ACHN (cell line): Measurements from ENCODE around the gene CAV3.

ENCODE experiments used
- DNase-seq: peaks from one replicate; pipeline ENCODE4 v3.0.0-alpha.2; 2015
- in situ Hi-C: cut with HindIII; loops from 2 replicates; pipeline ENCODE4 v1.10.0; 2017; ENCODE audit warnings: low sequenced_read_pairs, low pct_ligation_motif_present, low pct_unique_long_range_greater_than_20kb

The CAV3 gene

DNA sequence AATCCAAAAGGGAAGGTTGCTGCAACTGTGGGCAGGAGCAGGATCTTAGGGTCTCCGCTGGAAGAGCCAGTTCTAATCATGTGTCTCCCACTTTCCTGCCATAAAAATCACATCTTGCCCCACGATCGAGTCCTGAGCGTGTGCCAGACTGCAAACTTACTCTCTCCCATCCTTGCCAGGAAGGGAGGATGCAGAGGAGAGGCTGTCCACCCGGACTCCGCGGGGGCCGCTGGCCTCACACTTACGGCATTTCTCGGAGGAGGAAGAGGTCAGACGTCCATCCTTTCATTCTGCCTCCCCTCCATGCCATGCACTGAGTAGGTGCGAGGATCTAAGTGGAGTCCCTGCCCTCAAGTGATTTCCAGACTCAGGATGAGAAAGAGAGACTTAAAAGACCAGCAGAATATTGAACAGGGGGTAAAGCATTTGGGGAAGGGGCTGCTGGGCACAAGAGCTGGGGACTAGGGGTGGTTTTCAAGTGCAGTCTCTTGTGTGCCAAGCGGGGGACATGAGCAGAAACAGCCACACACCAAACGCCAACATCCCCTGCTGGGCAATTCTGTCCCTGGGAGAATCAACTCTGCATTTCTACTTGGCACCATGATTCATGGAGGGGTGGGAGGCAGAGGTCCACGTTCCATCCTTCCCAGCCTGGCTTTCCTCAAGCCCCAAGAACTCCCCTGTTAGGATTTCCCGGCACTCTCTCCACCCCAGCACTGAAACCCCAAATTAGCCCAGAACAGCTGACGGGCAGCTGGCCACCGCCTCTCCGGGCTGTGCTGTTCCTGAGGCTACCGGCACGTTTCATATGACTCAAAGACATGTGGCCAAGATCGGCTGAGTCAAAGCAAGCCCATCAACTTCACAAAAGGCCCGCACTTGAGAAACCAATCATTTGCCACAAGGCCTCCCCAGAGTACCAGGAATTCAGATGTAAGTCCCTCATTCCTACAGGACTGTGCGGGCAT is 24.2 kb downstream of the CAV3 start:
- peak; percentile 53 for DNase-seq
- in situ Hi-C loops = no loop called here

DNA sequence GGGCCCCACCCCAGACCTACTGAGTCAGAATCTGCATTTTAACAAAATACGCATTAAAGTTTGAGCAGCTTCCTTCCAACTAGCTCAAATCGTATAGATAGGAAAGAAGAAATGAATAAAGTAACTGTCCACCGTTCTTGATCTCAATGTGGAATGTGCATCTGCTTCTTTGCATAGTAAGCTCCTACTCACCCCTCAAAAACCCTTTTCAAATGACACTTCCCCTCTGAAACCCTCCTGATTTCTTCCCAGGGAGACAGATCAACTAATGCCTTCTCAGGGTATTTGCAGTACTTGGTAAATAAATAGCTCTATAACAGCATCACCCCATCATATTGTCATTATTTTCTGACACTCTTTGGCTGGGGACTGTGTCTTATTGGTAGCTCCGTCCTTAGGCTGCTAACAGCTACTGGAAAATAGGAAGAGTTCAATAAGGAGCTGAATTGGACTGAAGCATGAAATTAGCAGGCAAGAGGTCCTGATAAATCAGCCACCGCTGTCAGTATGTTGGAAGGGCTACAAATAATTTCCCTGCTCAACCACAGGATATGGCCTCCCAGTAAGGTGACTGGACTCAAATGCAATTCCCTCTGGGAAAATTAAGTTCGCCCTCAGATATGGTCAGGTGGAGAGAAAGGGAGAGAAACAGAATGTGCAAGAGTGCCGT is 25.6 kb downstream of the CAV3 start:
- in situ Hi-C loops = no loop called here
- no peak for DNase-seq

DNA sequence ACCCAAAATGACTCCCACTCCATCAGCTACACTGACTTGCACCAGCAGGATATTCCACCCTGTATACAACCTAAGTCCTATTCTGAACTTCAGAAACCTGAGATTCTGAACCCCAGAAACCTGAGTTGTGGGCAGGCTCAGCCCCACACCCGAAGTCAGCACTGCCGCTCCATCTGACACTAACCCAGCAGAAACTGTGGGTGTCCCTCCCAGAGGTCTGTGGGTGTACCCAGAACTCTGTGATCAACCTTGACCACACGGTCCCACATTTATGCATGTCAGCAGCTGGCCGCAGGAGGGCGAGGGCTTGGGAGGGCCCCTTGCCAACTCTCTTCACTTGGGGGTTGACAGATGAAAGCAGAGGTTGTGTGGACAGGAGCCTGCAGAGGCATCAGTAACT is 26.5 kb downstream of the CAV3 start:
- in situ Hi-C loops = no loop called here
- no peak for DNase-seq

DNA sequence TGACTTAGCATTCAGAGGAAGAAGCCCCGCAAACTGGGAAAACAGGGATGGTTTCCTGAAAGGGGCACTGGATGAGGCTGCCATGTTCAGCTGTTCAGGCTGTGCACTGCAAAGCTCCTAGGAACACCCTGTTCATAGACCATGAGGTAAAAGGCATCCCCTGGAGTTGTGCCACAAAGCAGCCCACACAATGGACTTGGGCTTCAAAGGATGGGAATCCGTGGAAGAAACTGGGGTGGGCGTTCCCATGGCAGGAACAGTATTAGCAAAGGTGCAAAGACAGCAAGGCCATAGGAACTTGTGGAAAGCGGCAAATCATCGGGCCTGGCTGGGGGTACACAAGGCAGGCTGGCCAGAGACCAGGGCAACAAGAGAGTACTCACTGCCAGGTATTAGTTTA is 26.9 kb downstream of the CAV3 start:
- no peak for DNase-seq
- in situ Hi-C loops = no loop called here

DNA sequence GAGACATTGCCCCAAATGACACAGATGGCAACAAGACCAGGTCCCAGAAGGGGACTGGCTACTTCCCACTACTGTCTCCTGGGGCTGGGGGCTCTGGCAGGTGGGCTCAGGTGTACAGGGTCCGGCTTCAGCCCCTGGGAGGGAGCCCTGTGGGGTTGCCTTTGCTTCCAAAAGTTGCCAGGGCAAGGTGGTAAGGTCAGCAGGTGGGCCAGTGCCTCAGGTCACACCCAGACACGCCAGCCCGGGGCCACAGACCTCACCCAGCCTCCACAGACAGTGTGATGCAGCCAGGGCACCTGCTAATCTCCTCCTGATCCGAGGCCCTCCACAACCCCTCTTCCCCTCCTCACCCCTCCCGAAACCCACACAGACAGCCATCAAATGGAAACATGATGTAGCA is 28.3 kb downstream of the CAV3 start:
- in situ Hi-C loops = no loop called here
- no peak for DNase-seq

DNA sequence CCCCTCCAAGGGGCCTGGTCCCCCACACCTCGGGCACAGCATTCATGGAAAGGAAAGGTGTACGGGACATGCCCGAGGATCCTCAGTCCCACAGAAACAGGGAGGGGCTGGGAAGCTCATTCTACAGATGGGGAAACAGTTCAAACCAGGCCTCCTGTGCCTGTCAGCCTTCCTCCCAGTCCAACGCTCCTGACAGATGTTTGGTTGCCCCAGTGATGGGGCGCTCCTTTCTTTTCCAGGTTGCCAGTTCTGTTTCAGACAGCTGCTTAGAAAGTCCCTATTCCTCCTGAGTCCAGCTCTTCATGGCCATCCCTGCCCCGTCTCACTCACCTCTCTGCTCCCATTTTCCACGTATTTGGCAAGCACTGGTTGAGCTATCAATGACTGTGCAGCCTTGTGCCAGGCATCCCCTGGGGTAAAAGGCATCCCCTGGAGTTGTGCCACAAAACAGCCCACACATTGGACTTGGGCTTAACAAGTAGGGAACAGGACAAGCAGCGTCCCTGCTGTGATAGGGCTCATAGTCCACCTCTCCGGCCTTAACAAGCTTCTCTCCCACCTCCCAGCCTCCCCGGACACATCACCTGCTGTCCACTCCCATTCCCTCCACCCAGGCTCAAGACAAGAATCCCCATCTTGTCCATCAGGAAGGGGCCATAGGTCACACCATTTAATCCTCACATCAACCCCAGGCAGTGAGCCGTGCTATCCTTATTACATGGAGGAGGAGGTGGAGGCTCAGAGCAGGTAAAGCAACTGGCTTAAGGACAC is 29.2 kb downstream of the CAV3 start:
- in situ Hi-C loops = no loop called here
- DNase-seq = no peak

DNA sequence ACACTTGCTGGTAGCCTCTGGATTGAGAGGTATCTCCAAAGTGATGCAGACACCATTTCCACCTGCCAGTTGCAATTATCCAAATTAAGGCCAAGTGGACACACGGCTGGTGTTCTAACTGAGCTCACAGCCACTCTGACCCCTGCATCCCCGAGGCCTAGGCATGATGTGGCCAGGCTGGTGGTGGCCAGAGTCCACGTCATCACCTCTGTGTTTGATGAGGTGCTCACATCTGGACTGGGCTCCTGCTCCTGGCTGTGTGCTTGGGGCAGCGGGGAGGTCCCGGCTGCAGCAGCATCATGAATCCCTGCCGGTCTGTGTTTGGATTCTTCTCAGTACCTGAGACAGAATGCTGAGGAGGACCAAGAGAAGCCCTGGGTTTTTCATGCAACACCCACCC is 30.9 kb downstream of the CAV3 start:
- DNase-seq = no peak
- in situ Hi-C loops = no loop called here

DNA sequence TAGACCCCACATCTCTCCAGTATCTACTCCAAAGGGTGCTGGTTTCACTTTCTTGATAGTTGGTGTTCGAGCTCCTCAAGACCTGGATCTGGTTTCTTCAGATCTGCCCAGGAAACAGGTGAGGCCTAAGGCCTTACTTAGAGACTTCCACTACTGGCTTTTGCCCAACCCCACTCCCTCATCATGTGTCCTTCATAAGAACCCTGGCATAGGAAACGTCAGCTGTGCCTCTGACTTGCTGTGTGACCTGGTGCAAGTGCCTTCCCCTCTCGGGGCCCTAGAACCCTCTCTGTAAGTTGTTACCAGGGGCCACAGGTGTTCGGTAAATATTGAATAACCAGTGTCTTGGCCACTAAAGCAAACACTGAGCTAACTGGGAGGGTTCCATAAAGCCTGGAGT is 31.9 kb downstream of the CAV3 start:
- no peak for DNase-seq
- in situ Hi-C loops = no loop called here

DNA sequence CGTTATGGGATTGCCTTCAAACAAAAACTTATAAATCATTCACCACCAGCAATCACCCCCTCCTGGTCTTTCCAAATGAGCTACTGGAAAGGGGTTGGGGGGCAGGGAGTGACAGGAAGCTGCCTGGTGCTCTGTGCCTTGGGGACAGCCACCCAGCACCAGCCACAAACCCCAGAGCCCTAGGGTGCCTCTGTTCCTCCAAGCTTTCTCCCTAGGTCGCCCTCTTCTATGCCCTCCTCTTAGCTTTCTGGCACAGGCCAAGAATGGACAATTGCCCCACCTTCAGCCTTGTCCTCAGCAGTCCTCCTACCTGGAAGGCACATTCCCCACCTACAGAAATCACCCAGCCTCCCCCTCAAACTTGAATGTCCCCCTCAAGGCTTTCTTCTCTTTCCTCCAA is 32.5 kb downstream of the CAV3 start:
- in situ Hi-C loops = no loop called here
- DNase-seq = no peak

DNA sequence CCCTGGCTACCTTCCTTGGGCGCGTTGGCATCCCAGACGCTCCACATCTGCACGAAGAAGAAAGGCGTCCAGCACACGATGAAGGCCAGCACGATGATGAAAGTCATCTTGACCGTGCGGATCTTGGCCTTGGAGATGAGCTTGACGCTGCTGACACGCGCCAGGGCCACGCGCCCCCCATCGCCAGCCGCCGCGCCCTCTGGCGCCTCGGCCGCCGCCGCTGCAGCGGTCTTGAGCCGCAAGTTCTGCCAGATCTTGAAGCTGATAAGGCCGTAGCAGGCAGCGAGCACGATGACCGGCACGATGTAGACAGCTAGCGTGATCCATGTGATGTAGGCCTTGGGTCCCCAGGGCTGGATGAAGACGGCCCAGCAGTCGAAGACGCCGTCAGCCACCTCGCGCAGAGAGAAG is 33.7 kb downstream of the CAV3 start:
- in situ Hi-C loops = no loop called here
- no peak for DNase-seq

DNA sequence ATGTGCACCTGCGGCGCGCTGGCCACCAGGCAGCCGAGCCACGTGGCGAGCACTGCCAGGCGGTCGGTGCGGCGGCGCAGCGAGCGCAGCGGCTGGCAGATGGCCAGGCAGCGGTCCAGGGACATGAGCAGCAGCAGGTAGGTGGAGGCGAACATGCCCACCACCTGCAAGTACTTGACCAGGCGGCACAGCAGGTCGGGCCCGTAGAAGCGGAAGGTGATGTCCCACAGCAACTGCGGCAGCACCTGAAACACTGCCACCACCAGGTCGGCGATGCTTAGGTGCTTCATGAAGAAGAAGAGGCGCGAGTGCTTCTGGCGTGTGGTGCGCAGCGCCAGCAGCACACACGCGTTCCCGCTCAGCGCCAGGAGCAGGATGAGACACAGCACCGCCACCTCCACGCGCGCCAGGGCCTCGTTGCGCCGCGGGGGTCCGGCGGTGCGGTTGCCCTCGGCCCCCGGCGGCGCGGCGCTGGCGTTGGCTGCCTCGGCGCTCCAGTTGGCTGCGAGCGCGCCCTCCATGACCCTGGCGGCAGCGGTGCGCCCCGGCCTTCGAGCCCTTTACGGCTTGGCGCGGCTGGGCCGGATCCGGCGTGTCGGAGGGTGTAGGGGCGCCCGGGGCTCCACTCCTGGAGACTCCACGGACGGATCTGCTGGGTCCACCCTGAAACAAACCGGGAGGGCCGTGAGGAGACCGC is 34.2 kb downstream of the CAV3 start:
- in situ Hi-C loops = no loop called here
- no peak for DNase-seq

DNA sequence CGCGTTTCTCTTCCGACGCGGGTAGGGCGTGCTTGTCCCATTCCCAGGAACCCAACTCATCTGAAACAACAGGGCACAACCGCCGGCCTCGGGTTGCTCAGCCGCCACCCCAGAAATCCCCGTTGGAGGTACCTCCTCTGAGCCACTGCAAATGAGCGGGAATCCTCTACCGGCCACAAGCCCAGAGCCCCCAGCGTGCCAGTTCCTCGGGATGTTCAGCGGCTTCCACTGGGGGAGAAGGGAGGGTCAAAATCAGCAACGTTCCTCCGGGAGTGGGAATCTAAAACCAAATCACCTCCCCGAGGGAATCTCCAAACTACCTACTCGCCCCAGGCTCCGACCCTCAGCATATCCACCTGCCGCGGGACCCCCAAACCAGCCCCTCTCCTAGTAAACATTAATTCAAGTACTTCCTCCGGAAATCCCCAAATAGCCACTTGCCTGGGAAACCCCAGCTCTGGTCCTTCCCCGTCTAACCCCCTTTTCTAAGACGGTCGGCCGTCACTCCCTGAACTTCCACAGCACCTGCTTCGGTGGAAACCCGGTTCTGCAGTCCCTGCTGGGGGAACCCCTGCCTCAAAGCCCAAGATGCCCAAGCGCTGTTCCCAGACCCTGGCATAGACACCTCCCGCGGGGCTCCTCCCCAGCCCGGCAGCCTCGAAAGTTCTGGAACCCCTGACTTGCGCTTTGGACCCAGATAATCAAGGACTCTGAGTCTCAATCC is 34.9 kb downstream of the CAV3 start:
- in situ Hi-C loops = no loop called here
- no peak for DNase-seq

DNA sequence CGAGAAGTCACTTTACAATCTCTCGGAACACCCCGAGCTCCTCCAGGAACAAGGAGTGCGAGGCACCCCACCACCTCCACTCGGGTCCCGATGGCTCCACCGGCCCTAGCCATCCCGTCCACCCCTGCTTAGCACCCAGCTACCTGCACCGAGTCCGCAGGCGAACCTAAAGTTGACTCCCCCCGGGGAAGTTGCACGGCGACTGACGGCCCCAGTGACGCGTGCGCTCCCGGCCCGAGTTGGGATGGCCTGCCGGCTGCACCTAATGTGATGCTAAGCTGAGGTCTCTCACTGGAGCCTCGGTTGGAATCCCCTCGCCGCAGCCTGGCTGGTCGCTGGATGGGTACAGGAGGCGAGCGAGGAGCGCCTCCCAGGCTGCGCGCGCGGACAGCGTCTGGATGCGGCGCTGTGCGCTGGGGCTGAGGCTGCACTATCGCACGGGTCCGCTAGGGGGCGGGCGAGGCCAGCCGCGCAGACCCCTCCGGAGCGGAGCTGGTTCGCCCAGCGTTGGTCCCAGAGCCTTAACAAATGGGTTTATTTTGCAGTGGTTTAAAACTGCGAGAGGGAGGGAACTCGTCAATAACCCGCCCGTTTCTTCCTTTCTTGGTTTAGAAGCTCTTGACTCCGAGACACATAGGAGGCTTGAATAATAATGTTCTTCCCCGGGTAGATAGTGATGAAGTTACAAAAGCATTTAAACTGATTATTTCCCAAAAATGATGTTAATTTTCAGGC is 35.7 kb downstream of the CAV3 start, which contains the start of gene OXTR:
Gene OXTR (minus strand): TSS at position 526 of the 735 bp plus-strand sequence. CDS start 1,426 bp downstream, outside the sequence.
- in situ Hi-C loops = no loop called here
- DNase-seq = peak; percentile 69

DNA sequence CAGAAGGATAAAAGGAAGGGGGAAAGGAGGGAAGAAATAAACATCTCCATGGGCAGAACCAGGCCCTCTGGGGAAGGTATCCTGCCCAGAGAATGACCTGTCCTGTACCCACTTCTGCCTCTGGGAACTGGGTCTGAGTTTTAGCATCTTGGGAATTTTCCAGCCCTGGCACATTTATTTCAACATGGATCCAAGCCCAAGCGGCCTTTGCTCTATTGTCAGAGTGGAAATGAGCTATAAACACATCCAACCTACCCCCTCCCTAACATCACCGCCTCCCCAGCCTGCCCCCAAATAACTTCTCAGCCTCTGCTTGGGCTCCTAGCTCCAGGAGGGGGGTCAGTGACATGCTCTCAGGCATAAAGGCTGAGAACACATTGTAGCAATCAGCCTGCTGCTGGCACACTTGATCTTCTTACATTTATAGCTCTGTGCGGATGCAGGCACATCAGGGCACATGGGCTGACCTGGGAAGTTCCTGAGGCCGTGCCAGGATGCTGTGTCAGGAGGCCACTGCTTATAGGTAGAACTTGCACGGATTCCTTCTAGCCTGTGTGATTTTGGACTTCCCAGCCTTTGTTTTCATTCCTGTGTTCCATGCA is 40.4 kb downstream of the CAV3 start:
- DNase-seq = no peak
- in situ Hi-C loops = no loop called here

DNA sequence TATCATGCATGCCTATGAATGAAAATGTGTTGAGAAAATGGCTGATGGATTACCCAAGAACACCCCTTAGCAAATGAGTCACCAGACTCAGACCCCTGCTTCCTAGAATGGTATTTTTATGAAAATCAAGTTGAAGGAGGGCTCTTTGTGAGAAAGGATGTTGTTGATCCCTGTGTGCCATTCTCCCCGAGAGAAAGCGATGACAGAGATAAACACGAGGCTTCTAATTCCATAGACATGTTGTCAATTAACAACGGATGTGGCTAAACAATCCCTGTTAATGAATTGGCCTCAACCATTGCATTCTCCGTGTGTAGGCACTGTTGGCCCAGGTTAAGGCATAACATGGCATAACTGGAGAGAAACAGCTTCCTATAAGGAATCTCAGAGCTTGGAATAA is 41.6 kb downstream of the CAV3 start:
- no peak for DNase-seq
- in situ Hi-C loops = no loop called here

DNA sequence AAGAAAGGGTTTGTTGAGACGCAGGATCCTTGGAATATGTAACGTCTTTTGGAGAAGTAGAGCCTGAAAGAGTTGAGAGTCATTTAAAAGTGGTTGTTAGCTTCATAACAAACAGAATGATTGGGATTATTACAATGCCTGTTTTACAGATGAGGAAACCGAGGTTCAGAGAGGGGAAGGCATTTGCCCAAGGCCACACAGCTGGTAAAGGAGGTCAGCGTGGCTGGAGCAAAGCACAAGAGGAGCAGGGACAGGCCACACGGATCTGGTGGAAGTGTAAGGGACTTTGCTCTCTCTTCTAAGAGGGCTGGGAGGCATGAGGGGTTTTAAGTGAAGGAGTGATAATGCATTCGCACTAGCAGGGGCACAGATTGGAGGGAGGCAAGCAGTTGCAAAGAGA is 42.0 kb downstream of the CAV3 start:
- in situ Hi-C loops = no loop called here
- no peak for DNase-seq

DNA sequence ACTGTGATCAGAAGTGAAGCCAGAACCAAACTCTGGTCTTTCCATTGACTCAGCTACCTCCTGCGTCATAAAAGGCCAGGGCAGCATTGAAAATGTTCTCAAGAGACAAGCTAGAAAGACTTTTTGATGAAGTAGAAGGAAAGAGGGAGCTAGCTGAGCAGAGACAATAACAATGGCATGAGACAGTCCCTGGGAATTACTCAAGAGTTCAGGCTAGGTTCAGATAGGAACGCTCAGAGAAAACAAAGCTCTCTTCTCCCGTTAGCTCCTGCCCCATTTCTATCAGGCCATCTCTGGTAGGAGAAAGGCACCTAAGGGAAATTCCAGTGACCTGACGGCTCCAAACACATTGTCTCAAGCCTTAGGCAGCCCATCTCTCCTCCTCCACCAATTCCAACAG is 42.8 kb downstream of the CAV3 start:
- DNase-seq = no peak
- in situ Hi-C loops = no loop called here
